GM21825 (cell line): Measurements from ENCODE around the gene PAK1IP1.
A peak's percentile ranks its signal among the peaks of the same experiment; 100 is the strongest.
"Not testable (repeated sequence)": the region's sequence is repeated elsewhere in the genome, so short reads cannot be mapped to it uniquely, and the experiment has no call there.

Experiments used
- ATAC-seq: cut with Tn5 transposase; IDR thresholded peaks from one replicate; pipeline ENCODE4 v1.9.1; 2021; ENCODE audit warnings: mild to moderate bottlenecking, moderate library complexity; ENCODE audit not compliant: unreplicated experiment

Gene PAK1IP1

GRCh38 chr6:10740061-10740460 lies 45.3 kb downstream of the PAK1IP1 start:
- ATAC-seq, result no peak

- ATAC-seq, result not testable (repeated sequence)
Observed at GRCh38 chr6:10741643-10742042, 46.9 kb downstream of the PAK1IP1 start.

GRCh38 chr6:10742251-10742650 lies 47.5 kb downstream of the PAK1IP1 start:
- no peak for ATAC-seq

GRCh38 chr6:10743515-10743914 lies 48.7 kb downstream of the PAK1IP1 start:
- ATAC-seq, result no peak

- no peak for ATAC-seq
Observed at GRCh38 chr6:10745116-10745515, 50.3 kb downstream of the PAK1IP1 start.

GRCh38 chr6:10746915-10747250 lies 52.1 kb downstream of the PAK1IP1 start:
- no peak for ATAC-seq

GRCh38 chr6:10747251-10747972 lies 52.6 kb downstream of the PAK1IP1 start, which contains the start of gene TMEM14B:
Gene TMEM14B (plus strand): TSS chr6:10747805. CDS start chr6:10749246, 1,441 bp downstream.
- peak; percentile 97 for ATAC-seq

- ATAC-seq, result no peak
Observed at GRCh38 chr6:10749734-10750133, 55.0 kb downstream of the PAK1IP1 start.

- not testable (repeated sequence) for ATAC-seq
Observed at GRCh38 chr6:10750568-10750967, 55.8 kb downstream of the PAK1IP1 start.

- not testable (repeated sequence) for ATAC-seq
Observed at GRCh38 chr6:10751757-10752156, 57.0 kb downstream of the PAK1IP1 start.

- ATAC-seq, result no peak
Observed at GRCh38 chr6:10756085-10756484, 61.3 kb downstream of the PAK1IP1 start.
